HEK293 (cell line): Measurements from ENCODE around the gene GTSE1.

Experiments used
- CTCF ChIA-PET: fragments of 350-600 bp; formaldehyde crosslinking; extraction: SDS; loops from one replicate; lab custom pipeline; 2021; ENCODE audit warnings: antibody characterized with exemption; lab: Yijun Ruan, JAX
- POLR2A ChIA-PET: fragments of 300-600 bp; formaldehyde crosslinking; extraction: SDS; loops from one replicate; lab custom pipeline; 2020; ENCODE audit warnings: antibody characterized with exemption, inconsistent platforms; lab: Yijun Ruan, JAX
- H3K27ac ChIP-seq: fragments of 200-500 bp; sonication (Bioruptor generic); 2 replicates; pipeline ENCODE4 v1.5.1; 2014; ENCODE audit warnings: low read depth, low read length, control low read depth, inconsistent platforms; ENCODE audit errors: extremely low read depth
- H3K36me3 ChIP-seq, 2 experiments: fragments of 200-500 bp in 1 of 2; sonication (Bioruptor generic) in 1 of 2; 1 replicate in 1 of 2; 2 replicates in 1 of 2; pipeline ENCODE4 v1.5.1; 2014 to 2017; ENCODE audit warnings: inconsistent platforms in 2 of 2, low read length in 2 of 2; ENCODE audit not compliant: control insufficient read depth in 2 of 2, insufficient read depth in 1 of 2
- H3K4me1 ChIP-seq: fragments of 200-500 bp; sonication (Bioruptor generic); 2 replicates; pipeline ENCODE4 v1.5.1; 2014; ENCODE audit warnings: mild to moderate bottlenecking, low read length, inconsistent platforms; ENCODE audit not compliant: control insufficient read depth, insufficient read depth
- H3K4me3 ChIP-seq: 2 replicates; pipeline ENCODE4 v1.5.1; 2011; ENCODE audit warnings: low read depth, mild to moderate bottlenecking, control low read depth, low read length, moderate library complexity
- H3K9me3 ChIP-seq: fragments of 200-500 bp; sonication (Bioruptor generic); 2 replicates; pipeline ENCODE4 v1.5.1; 2014; ENCODE audit warnings: low read depth, low read length, inconsistent platforms; ENCODE audit not compliant: control insufficient read depth, insufficient read depth
- PRDM1 ChIP-seq: fragments of 450-650 bp; formaldehyde crosslinking; IDR thresholded peaks from 2 replicates; pipeline ENCODE4; 2016; ENCODE audit warnings: missing biosample characterization, missing genetic modification characterization
- SALL2 ChIP-seq: fragments of 450-650 bp; formaldehyde crosslinking; IDR thresholded peaks from 2 replicates; pipeline ENCODE4 v1.5.0; 2017; ENCODE audit warnings: missing biosample characterization, mild to moderate bottlenecking, missing genetic modification characterization, borderline replicate concordance
- ZBTB1 ChIP-seq: fragments of 450-650 bp; formaldehyde crosslinking; IDR thresholded peaks from 2 replicates; pipeline ENCODE4 v1.5.1; 2016; ENCODE audit warnings: missing biosample characterization, missing genetic modification characterization
- ZIC2 ChIP-seq: fragments of 450-650 bp; formaldehyde crosslinking; IDR thresholded peaks from 2 replicates; pipeline ENCODE4 v1.5.1; 2016; ENCODE audit warnings: missing biosample characterization, missing genetic modification characterization
- ZNF114 ChIP-seq: fragments of 450-650 bp; formaldehyde crosslinking; IDR thresholded peaks from 2 replicates; pipeline ENCODE4 v1.5.0; 2017; ENCODE audit warnings: missing biosample characterization, missing genetic modification characterization
- ZNF133 ChIP-seq: fragments of 450-650 bp; formaldehyde crosslinking; IDR thresholded peaks from 2 replicates; pipeline ENCODE4 v1.5.1; 2016; ENCODE audit warnings: missing biosample characterization, missing genetic modification characterization
- ZNF16 ChIP-seq: fragments of 450-650 bp; formaldehyde crosslinking; IDR thresholded peaks from 2 replicates; pipeline ENCODE4 v1.5.1; 2016; ENCODE audit warnings: low read depth, missing biosample characterization, missing genetic modification characterization
- ZNF184 ChIP-seq: fragments of 450-650 bp; IDR thresholded peaks from 2 replicates; pipeline ENCODE4 v1.5.1; 2018; ENCODE audit warnings: missing biosample characterization, mild to moderate bottlenecking, missing genetic modification characterization
- ZNF211 ChIP-seq: fragments of 450-650 bp; formaldehyde crosslinking; IDR thresholded peaks from 2 replicates; pipeline ENCODE4 v1.5.1; 2016; ENCODE audit warnings: low read depth, missing biosample characterization, missing genetic modification characterization
- ZNF335 ChIP-seq: fragments of 450-650 bp; formaldehyde crosslinking; conservative IDR thresholded peaks from 2 replicates; pipeline ENCODE4 v1.5.1; 2016; ENCODE audit warnings: missing biosample characterization, missing genetic modification characterization
- ZNF416 ChIP-seq: fragments of 450-650 bp; formaldehyde crosslinking; IDR thresholded peaks from 2 replicates; pipeline ENCODE4 v1.5.1; 2016; ENCODE audit warnings: missing biosample characterization, missing genetic modification characterization
- ZNF530 ChIP-seq: fragments of 450-650 bp; formaldehyde crosslinking; IDR thresholded peaks from 2 replicates; pipeline ENCODE4 v1.5.1; 2016; ENCODE audit warnings: low read depth, missing biosample characterization, missing genetic modification characterization
- ZNF707 ChIP-seq: fragments of 450-650 bp; formaldehyde crosslinking; IDR thresholded peaks from 2 replicates; pipeline ENCODE4 v1.5.1; 2016; ENCODE audit warnings: missing biosample characterization, missing genetic modification characterization
- ZNF768 ChIP-seq: fragments of 450-650 bp; formaldehyde crosslinking; IDR thresholded peaks from 2 replicates; pipeline ENCODE4 v1.5.1; 2018; ENCODE audit warnings: missing biosample characterization, mild to moderate bottlenecking, missing genetic modification characterization
- TF ChIP-seq, protein P1 (sequence below): fragments of 450-650 bp; formaldehyde crosslinking; optimal IDR thresholded peaks from 2 replicates; pipeline ENCODE3; 2016; ENCODE audit warnings: missing biosample characterization, mild to moderate bottlenecking, missing genetic modification characterization
- TF ChIP-seq, protein P2 (sequence below): fragments of 450-650 bp; formaldehyde crosslinking; IDR thresholded peaks from 2 replicates; pipeline ENCODE4; 2016; ENCODE audit warnings: missing biosample characterization, missing genetic modification characterization
- TF ChIP-seq, protein P3 (sequence below): fragments of 450-650 bp; formaldehyde crosslinking; IDR thresholded peaks from 2 replicates; pipeline ENCODE4 v1.5.0; 2017; ENCODE audit warnings: missing biosample characterization, missing genetic modification characterization, borderline replicate concordance
- TF ChIP-seq, protein P4 (sequence below): fragments of 450-650 bp; formaldehyde crosslinking; IDR thresholded peaks from 2 replicates; pipeline ENCODE4 v1.5.1; 2016; ENCODE audit warnings: missing biosample characterization, missing genetic modification characterization, borderline replicate concordance
- TF ChIP-seq, protein P5 (sequence below): sonication (generic); formaldehyde crosslinking; IDR thresholded peaks from 2 replicates; pipeline ENCODE4 v1.8.1; 2022; ENCODE audit warnings: mild to moderate bottlenecking, moderate library complexity, missing genetic modification reagents

Gene GTSE1

DNA sequence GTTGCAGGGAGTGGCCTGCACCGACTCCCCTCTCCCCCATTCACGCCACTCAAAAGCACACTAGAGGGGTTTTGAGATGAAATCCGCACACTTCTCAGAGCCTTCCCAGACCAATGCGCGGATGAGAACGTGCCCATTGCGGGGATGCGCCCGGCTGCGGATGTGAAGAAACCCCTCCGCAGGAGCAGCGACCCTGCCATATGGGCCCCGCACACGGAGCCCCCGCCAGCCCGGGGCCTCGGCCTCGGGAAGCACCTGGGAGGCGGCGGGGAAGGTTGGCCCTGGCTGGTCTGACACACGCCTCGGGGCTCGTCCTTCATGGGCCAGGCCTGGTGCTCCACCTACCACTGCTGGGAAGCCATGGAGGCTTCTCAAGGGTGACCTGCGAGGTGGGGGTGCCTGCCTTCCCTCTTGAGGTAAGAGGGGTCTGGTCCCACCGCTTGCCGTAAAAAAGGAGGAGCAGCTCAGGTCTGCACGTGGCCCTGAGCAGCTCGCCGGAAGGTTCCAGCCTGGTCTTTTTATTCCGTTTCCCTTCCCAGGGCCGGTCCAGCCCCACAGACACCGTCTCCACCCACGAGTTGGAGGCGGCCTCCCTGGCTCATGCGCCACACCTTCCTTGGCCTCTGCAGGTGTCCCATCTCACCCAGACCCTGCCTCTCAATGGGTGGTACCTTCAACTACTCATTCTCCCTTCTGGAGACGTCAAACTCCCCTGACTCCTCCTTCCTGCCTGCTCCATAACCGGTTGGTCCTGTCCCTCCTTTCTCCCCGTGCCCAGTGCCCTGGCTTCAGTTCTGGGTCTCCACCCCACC lies 78.2 kb downstream of the GTSE1 start:
- H3K4me1 ChIP-seq: peaks cover 9% of the 10 kb centered on the region; the same call in 1 of the 2 replicates
- ChIA-PET CTCF (interaction anchor here (2.0 kb wide), 1 partner anchor 7 kb away, joined by 8 read pairs; no protein-coding TSS in a partner anchor), POLR2A (no interaction called here)
- H3K36me3 ChIP-seq: peaks cover 10 to 30% of the 10 kb centered on the region in 2 experiments; a peak in 2 of 3 replicates
- no peak overlapping the region for H3K4me3 ChIP-seq
- no peaks in the 10 kb centered on the region for H3K9me3 ChIP-seq
- H3K27ac ChIP-seq: no peak overlapping the region
- TF ChIP-seq ZIC2 (tag by site-specific recombination) (no peak), ZNF707 (tag by site-specific recombination) (no peak)

DNA sequence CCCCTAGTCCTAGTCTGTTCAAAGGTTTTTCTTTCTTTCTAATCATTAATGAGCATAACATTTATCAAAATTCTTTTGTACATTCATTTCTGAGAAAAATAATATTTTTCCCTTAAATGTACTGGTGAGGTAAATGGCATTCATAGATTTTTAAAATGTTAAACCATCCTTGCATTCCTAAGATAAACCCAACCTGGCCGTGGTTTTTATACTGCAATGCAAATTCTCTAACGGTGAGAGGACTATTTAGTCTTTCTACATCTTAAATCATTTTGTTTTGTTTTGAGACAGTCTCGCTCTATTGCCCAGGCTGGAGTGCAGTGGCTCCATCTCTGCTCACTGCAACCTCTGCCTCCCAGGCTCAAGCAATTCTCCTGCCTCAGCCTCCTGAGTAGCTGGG lies 79.4 kb downstream of the GTSE1 start:
- no peak for TF ChIP-seq ZNF768 (tag by site-specific recombination)
- TF ChIP-seq ZNF133: no peak
- TF ChIP-seq ZNF114 (tag by site-specific recombination): no peak
- no peak for TF ChIP-seq ZNF530 (tag by site-specific recombination)
- no peak for TF ChIP-seq ZNF184 (tag by site-specific recombination)
- TF ChIP-seq SALL2 (tag by site-specific recombination): no peak
- TF ChIP-seq ZNF335 (tag by site-specific recombination): no peak
- TF ChIP-seq, protein P1, sequence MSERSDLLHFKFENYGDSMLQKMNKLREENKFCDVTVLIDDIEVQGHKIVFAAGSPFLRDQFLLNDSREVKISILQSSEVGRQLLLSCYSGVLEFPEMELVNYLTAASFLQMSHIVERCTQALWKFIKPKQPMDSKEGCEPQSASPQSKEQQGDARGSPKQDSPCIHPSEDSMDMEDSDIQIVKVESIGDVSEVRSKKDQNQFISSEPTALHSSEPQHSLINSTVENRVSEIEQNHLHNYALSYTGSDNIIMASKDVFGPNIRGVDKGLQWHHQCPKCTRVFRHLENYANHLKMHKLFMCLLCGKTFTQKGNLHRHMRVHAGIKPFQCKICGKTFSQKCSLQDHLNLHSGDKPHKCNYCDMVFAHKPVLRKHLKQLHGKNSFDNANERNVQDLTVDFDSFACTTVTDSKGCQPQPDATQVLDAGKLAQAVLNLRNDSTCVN: no peak
- no peak for TF ChIP-seq ZNF16
- TF ChIP-seq, protein P2, sequence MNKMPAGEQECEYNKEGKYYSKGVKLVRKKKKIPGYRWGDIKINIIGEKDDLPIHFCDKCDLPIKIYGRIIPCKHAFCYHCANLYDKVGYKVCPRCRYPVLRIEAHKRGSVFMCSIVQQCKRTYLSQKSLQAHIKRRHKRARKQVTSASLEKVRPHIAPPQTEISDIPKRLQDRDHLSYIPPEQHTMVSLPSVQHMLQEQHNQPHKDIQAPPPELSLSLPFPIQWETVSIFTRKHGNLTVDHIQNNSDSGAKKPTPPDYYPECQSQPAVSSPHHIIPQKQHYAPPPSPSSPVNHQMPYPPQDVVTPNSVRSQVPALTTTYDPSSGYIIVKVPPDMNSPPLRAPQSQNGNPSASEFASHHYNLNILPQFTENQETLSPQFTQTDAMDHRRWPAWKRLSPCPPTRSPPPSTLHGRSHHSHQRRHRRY: no peak
- no peak for TF ChIP-seq ZBTB1 (tag by site-specific recombination)
- TF ChIP-seq ZNF416 (tag by site-specific recombination): no peak
- TF ChIP-seq PRDM1: no peak
- TF ChIP-seq, protein P3, sequence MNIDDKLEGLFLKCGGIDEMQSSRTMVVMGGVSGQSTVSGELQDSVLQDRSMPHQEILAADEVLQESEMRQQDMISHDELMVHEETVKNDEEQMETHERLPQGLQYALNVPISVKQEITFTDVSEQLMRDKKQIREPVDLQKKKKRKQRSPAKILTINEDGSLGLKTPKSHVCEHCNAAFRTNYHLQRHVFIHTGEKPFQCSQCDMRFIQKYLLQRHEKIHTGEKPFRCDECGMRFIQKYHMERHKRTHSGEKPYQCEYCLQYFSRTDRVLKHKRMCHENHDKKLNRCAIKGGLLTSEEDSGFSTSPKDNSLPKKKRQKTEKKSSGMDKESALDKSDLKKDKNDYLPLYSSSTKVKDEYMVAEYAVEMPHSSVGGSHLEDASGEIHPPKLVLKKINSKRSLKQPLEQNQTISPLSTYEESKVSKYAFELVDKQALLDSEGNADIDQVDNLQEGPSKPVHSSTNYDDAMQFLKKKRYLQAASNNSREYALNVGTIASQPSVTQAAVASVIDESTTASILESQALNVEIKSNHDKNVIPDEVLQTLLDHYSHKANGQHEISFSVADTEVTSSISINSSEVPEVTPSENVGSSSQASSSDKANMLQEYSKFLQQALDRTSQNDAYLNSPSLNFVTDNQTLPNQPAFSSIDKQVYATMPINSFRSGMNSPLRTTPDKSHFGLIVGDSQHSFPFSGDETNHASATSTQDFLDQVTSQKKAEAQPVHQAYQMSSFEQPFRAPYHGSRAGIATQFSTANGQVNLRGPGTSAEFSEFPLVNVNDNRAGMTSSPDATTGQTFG (tag by site-specific recombination): no peak
- no peak for TF ChIP-seq ZNF211 (tag by site-specific recombination)
- TF ChIP-seq, protein P4, sequence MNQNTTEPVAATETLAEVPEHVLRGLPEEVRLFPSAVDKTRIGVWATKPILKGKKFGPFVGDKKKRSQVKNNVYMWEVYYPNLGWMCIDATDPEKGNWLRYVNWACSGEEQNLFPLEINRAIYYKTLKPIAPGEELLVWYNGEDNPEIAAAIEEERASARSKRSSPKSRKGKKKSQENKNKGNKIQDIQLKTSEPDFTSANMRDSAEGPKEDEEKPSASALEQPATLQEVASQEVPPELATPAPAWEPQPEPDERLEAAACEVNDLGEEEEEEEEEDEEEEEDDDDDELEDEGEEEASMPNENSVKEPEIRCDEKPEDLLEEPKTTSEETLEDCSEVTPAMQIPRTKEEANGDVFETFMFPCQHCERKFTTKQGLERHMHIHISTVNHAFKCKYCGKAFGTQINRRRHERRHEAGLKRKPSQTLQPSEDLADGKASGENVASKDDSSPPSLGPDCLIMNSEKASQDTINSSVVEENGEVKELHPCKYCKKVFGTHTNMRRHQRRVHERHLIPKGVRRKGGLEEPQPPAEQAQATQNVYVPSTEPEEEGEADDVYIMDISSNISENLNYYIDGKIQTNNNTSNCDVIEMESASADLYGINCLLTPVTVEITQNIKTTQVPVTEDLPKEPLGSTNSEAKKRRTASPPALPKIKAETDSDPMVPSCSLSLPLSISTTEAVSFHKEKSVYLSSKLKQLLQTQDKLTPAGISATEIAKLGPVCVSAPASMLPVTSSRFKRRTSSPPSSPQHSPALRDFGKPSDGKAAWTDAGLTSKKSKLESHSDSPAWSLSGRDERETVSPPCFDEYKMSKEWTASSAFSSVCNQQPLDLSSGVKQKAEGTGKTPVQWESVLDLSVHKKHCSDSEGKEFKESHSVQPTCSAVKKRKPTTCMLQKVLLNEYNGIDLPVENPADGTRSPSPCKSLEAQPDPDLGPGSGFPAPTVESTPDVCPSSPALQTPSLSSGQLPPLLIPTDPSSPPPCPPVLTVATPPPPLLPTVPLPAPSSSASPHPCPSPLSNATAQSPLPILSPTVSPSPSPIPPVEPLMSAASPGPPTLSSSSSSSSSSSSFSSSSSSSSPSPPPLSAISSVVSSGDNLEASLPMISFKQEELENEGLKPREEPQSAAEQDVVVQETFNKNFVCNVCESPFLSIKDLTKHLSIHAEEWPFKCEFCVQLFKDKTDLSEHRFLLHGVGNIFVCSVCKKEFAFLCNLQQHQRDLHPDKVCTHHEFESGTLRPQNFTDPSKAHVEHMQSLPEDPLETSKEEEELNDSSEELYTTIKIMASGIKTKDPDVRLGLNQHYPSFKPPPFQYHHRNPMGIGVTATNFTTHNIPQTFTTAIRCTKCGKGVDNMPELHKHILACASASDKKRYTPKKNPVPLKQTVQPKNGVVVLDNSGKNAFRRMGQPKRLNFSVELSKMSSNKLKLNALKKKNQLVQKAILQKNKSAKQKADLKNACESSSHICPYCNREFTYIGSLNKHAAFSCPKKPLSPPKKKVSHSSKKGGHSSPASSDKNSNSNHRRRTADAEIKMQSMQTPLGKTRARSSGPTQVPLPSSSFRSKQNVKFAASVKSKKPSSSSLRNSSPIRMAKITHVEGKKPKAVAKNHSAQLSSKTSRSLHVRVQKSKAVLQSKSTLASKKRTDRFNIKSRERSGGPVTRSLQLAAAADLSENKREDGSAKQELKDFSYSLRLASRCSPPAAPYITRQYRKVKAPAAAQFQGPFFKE (tag by site-specific recombination): no peak
- TF ChIP-seq, protein P5, sequence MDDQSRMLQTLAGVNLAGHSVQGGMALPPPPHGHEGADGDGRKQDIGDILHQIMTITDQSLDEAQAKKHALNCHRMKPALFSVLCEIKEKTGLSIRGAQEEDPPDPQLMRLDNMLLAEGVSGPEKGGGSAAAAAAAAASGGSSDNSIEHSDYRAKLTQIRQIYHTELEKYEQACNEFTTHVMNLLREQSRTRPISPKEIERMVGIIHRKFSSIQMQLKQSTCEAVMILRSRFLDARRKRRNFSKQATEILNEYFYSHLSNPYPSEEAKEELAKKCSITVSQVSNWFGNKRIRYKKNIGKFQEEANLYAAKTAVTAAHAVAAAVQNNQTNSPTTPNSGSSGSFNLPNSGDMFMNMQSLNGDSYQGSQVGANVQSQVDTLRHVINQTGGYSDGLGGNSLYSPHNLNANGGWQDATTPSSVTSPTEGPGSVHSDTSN: no peak
- Histone ChIP-seq H3K27ac (no peak overlapping the region), H3K4me3 (no peak overlapping the region), H3K9me3 (no peaks in the 10 kb centered on the region), H3K36me3 (peaks cover 10 to 38% of the 10 kb centered on the region in 2 experiments; a peak in 2 of 3 replicates), H3K4me1 (peaks cover 9% of the 10 kb centered on the region; the same call in 1 of the 2 replicates)
- CTCF ChIA-PET: interaction anchor here (2.0 kb wide), 1 partner anchor 8 kb away, joined by 8 read pairs; no protein-coding TSS in a partner anchor
- POLR2A ChIA-PET: no interaction called here
